ENCODE results near the gene TNNI3. TPM values are rescaled to one million over a fixed set of nuclear protein-coding genes. Genes with fewer than 3 reads are reported as not detected.

TNNI3 gene
- total RNA-seq, 1 donor from 2014 or later = not detected

DNA sequence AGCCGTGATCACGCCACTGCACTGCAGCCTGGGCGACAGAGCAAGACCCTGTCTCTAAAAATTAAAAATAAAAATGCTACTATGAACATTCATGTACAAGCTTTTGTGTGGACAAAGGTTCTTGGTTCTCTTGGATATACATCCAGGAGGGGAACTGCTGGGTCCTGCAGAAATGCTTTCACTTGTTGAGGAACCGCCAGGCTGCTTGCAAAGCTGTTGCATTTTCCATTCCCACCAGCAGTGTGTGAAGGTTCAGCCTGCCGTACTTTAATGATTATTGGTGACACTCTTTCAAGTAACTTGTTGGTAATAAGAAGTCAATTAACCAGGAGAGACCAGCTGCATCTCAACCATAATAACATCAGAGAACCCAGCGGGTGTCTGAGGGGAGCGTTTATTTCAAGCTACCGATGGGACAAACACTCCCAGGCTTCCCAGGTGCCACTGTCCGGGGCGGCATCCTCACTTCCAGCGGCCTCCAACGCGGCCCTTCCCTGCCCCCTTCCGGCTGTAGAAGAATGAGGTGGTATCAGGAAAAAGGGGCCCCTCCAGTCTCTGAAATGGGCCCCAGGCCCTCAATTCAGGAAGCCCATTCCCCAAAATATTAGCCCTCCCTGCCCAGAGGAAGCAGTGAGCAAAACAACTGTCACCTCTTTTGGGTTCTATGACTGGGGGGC is 24.9 kb downstream of the TNNI3 start:
- Mint-ChIP-seq H3K36me3 (ENCODE audit: low read depth) (no peaks in the 10 kb centered on the region), H3K4me1 (ENCODE audit: low read depth) (no peaks in the 10 kb centered on the region), H3K27me3 (ENCODE audit: insufficient read depth) (peaks cover 21% of the 10 kb centered on the region), H3K4me3 (no peak overlapping the region), H3K27ac (no peak overlapping the region), H3K9me3 (no peaks in the 10 kb centered on the region)
- no peak for DNase-seq (ENCODE audit: low spot score)
- intact Hi-C loops (cut with micrococcal nuclease) = loop anchor here (10.0 kb wide), 1 partner anchor 248 kb away; no protein-coding TSS in a partner anchor

DNA sequence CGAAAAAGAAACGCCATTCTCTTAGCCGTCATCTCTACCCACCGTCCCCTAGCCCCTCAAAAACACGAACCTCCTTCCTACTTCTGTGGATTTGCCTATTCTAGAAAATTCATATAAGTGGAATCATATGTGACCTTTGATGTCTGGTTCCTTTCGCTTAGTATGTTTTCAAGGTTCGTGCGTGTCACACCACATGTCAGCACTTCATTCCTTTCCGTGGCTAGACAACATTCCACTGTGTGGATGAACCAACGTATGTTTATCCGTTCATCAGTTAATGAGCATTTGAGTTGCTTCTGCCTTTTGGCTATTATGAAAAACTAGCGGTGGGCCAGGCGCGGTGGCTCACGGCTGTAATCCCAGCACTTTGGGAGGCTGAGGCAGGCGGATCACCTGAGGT is 26.1 kb downstream of the TNNI3 start:
- Mint-ChIP-seq H3K36me3 (ENCODE audit: low read depth) (no peaks in the 10 kb centered on the region), H3K4me1 (ENCODE audit: low read depth) (no peaks in the 10 kb centered on the region)

DNA sequence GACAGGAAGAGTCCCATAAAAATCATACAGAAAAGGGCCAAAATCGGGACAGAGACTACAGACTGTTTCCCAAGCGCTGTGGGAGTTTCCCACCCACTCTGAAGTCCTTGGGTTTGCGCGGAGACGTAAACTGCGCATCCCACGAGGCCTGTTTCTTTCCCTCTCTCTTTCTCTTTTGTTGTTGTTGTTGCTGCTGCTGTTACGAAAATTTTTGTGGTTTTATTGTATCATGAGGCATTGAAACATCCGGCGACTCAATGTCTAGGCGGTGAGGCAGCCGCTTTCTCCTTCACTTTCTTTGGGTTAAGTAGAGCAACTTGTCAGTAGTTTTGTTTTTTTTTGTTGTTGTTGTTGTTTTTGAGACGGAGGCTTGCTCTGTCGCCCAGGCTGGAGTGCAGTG is 38.5 kb downstream of the TNNI3 start:
- Mint-ChIP-seq H3K4me3 (peak overlapping the region; percentile 98), H3K4me1 (ENCODE audit: low read depth) (peaks cover 28% of the 10 kb centered on the region), H3K27ac (peak overlapping the region; percentile 67), H3K9me3 (no peaks in the 10 kb centered on the region), H3K27me3 (ENCODE audit: insufficient read depth) (peaks cover 13% of the 10 kb centered on the region), H3K36me3 (ENCODE audit: low read depth) (peaks cover 12% of the 10 kb centered on the region)
- intact Hi-C loops (cut with micrococcal nuclease) = loop anchor here (5.0 to 10.0 kb wide), 3 partner anchors 186 to 1193 kb away; partner anchors contain the start of genes ZNF787 and ZSCAN5A
- DNase-seq (ENCODE audit: low spot score) = no peak

More for the DNA sequence above, 26.1 kb downstream of the TNNI3 start:
- no peak for DNase-seq (ENCODE audit: low spot score)
- Mint-ChIP-seq H3K27ac (no peak overlapping the region), H3K9me3 (no peaks in the 10 kb centered on the region), H3K27me3 (ENCODE audit: insufficient read depth) (peaks cover 24% of the 10 kb centered on the region), H3K4me3 (no peak overlapping the region)
- intact Hi-C loops (cut with micrococcal nuclease) = loop anchor here (10.0 kb wide), 1 partner anchor 247 kb away; no protein-coding TSS in a partner anchor

DNA sequence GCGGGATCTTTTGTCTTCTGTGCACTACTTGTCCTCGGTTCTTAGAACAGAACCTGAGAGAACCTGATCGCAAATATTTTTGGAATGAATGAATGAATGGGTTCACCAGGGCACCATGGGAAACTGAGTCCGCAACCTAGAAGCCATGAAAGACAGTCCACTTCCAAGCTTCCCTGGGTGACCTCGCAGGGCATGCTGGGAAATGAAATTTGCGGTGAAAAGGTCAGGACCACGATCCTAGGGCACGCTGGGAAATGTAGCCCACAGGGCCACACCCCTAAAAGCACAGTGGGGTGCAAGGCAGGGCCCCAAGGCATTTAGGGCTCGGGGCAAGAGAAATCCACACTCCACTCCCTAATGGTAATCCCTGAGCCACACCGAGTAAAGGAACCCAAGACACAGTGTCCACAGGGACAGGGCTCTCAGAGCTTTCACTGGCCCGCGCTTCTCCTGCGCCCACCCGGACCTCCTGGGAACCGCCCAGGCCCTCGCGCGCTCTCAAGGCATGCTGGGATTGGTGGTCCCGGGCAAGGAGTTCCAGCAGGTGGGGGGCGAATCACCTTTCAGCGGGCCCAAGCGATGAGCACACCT is 39.0 kb downstream of the TNNI3 start:
- H3K36me3 Mint-ChIP-seq (ENCODE audit: low read depth) = peaks cover 12% of the 10 kb centered on the region
- peak overlapping the region; percentile 95 for H3K27ac Mint-ChIP-seq

DNA sequence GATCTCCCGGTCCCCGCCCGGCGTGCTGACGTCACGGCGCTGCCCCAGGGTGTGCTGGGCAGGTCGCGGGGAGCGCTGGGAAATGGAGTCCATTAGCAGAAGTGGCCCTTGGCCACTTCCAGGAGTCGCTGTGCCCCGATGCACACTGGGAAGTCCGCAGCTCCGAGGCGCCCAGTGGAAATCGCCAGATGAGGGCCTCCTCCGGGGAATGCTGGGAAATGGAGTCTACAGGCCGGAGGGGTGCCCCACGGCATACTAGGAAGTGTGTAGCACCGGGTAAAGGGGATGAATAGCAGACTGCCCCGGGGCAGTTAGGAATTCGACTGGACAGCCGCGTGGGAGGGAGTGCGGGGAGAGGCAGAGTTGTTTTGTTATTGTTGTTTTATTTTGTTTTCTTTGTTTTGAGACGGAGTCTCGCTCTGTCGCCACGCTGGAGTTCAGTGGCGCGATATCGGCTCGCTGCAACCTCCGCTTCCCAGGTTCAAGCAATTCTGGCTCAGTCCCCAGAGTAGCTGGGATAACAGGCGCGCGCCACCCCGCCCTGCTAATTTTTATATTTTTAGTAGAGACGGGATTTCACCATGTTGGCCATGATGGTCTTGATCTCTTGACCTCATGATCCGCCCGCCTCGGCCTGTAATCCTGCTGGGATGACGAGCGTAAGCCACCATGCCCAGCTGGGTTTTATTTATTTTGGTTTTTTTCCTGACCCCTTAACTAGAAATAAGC is 39.7 kb downstream of the TNNI3 start:
- Mint-ChIP-seq H3K27ac (peak overlapping the region; percentile 95), H3K4me3 (peak overlapping the region; percentile 98), H3K27me3 (ENCODE audit: insufficient read depth) (peaks cover 4% of the 10 kb centered on the region), H3K4me1 (ENCODE audit: low read depth) (peaks cover 28% of the 10 kb centered on the region), H3K36me3 (ENCODE audit: low read depth) (peaks cover 12% of the 10 kb centered on the region), H3K9me3 (no peaks in the 10 kb centered on the region)
- peak; percentile 96 for DNase-seq (ENCODE audit: low spot score)
- intact Hi-C loops (cut with micrococcal nuclease) = loop anchor here (1.0 to 10.0 kb wide), 18 partner anchors 29 to 1194 kb away; partner anchors contain the start of genes DNAAF3, FIZ1, HSPBP1 and KMT5C

More for the DNA sequence above, 39.0 kb downstream of the TNNI3 start:
- H3K4me3 Mint-ChIP-seq = peak overlapping the region; percentile 98
- H3K9me3 Mint-ChIP-seq = no peaks in the 10 kb centered on the region
- intact Hi-C loops (cut with micrococcal nuclease) = loop anchor here (5.0 to 10.0 kb wide), 3 partner anchors 186 to 1194 kb away; partner anchors contain the start of genes ZNF787 and ZSCAN5A
- H3K27me3 Mint-ChIP-seq (ENCODE audit: insufficient read depth) = peaks cover 8% of the 10 kb centered on the region
- peaks cover 28% of the 10 kb centered on the region for H3K4me1 Mint-ChIP-seq (ENCODE audit: low read depth)
- DNase-seq (ENCODE audit: low spot score) = no peak

DNA sequence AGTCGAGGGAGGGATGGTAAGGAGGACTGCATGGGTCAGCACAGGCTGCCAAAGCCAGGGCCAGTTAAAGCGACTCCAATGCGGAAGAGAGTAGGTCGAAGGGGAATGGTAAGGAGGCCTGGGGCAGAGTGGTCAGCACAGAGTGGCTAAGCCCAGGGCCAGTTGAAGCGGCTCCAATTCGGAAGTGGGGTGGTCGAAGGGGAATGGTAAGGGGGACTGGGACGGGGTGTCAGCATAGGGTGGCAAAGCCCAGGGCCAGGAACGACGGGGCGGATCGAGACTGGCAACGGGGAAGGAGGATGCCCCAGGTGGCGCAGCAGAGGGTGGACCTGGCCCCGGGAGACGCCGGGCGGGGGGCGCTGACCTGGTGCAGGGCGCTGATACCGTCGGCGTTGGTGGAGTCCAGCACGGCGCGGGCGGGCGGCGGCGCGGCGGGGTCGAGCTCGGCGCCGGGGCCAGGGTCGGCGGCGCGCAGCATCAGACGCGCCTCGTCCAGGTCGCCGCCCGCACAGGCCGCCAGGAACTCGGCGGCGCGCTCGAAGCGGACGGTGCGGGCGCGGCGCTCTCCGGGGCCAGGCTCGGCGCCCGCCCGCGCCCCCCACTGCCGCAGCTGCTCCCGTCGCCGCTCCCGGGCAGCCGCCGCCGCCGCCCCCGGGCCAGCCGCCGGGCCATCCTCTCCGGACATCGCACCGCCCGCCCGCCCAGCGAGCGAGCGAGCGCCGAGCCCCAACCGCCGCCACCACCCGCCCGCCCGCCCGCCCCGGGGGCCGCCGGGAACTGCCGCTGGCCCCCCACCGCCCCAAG is 40.5 kb downstream of the TNNI3 start, which contains the start of gene PPP1R12C:
Gene PPP1R12C (minus strand): TSS at position 779 of the 804 bp plus-strand sequence. CDS start 94 bp downstream, at position 685.
- intact Hi-C loops (cut with micrococcal nuclease) = loop anchor here (1.0 to 10.0 kb wide), 18 partner anchors 28 to 1195 kb away; partner anchors contain the start of genes DNAAF3, FIZ1, HSPBP1 and KMT5C
- no peaks in the 10 kb centered on the region for H3K9me3 Mint-ChIP-seq
- peaks cover 4% of the 10 kb centered on the region for H3K27me3 Mint-ChIP-seq (ENCODE audit: insufficient read depth)
- H3K27ac Mint-ChIP-seq = peak within 1 kb of the TSS; percentile 95
- no peak for DNase-seq (ENCODE audit: low spot score)
- H3K4me1 Mint-ChIP-seq (ENCODE audit: low read depth) = peaks cover 28% of the 10 kb centered on the region
- peak within 1 kb of the TSS; percentile 98 for H3K4me3 Mint-ChIP-seq
- H3K36me3 Mint-ChIP-seq (ENCODE audit: low read depth) = peaks cover 12% of the 10 kb centered on the region

DNA sequence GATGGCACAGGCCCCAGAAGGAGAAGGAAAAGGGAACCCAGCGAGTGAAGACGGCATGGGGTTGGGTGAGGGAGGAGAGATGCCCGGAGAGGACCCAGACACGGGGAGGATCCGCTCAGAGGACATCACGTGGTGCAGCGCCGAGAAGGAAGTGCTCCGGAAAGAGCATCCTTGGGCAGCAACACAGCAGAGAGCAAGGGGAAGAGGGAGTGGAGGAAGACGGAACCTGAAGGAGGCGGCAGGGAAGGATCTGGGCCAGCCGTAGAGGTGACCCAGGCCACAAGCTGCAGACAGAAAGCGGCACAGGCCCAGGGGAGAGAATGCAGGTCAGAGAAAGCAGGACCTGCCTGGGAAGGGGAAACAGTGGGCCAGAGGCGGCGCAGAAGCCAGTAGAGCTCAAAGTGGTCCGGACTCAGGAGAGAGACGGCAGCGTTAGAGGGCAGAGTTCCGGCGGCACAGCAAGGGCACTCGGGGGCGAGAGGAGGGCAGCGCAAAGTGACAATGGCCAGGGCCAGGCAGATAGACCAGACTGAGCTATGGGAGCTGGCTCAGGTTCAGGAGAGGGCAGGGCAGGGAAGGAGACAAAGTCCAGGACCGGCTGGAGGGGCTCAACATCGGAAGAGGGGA is 41.2 kb downstream of the TNNI3 start:
- peak; percentile 47 for DNase-seq (ENCODE audit: low spot score)
- peaks cover 28% of the 10 kb centered on the region for H3K4me1 Mint-ChIP-seq (ENCODE audit: low read depth)
- peak overlapping the region; percentile 89 for H3K27ac Mint-ChIP-seq
- no peaks in the 10 kb centered on the region for H3K9me3 Mint-ChIP-seq
- H3K4me3 Mint-ChIP-seq = peak overlapping the region; percentile 94
- intact Hi-C loops (cut with micrococcal nuclease) = loop anchor here (2.0 to 10.0 kb wide), 6 partner anchors 28 to 1196 kb away; partner anchors contain the start of genes DNAAF3, ZNF787 and ZSCAN5A
- H3K27me3 Mint-ChIP-seq (ENCODE audit: insufficient read depth) = peaks cover 4% of the 10 kb centered on the region
- peaks cover 12% of the 10 kb centered on the region for H3K36me3 Mint-ChIP-seq (ENCODE audit: low read depth)

DNA sequence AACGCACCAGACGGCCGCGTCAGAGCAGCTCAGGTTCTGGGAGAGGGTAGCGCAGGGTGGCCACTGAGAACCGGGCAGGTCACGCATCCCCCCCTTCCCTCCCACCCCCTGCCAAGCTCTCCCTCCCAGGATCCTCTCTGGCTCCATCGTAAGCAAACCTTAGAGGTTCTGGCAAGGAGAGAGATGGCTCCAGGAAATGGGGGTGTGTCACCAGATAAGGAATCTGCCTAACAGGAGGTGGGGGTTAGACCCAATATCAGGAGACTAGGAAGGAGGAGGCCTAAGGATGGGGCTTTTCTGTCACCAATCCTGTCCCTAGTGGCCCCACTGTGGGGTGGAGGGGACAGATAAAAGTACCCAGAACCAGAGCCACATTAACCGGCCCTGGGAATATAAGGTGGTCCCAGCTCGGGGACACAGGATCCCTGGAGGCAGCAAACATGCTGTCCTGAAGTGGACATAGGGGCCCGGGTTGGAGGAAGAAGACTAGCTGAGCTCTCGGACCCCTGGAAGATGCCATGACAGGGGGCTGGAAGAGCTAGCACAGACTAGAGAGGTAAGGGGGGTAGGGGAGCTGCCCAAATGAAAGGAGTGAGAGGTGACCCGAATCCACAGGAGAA is 42.0 kb downstream of the TNNI3 start:
- Mint-ChIP-seq H3K36me3 (ENCODE audit: low read depth) (peaks cover 15% of the 10 kb centered on the region), H3K4me3 (peak overlapping the region; percentile 94), H3K4me1 (ENCODE audit: low read depth) (peaks cover 28% of the 10 kb centered on the region), H3K27ac (peak overlapping the region; percentile 89), H3K27me3 (ENCODE audit: insufficient read depth) (peaks cover 4% of the 10 kb centered on the region), H3K9me3 (no peaks in the 10 kb centered on the region)
- DNase-seq (ENCODE audit: low spot score) = no peak
- intact Hi-C loops (cut with micrococcal nuclease) = loop anchor here (2.0 to 10.0 kb wide), 6 partner anchors 27 to 1197 kb away; partner anchors contain the start of genes DNAAF3, ZNF787 and ZSCAN5A

DNA sequence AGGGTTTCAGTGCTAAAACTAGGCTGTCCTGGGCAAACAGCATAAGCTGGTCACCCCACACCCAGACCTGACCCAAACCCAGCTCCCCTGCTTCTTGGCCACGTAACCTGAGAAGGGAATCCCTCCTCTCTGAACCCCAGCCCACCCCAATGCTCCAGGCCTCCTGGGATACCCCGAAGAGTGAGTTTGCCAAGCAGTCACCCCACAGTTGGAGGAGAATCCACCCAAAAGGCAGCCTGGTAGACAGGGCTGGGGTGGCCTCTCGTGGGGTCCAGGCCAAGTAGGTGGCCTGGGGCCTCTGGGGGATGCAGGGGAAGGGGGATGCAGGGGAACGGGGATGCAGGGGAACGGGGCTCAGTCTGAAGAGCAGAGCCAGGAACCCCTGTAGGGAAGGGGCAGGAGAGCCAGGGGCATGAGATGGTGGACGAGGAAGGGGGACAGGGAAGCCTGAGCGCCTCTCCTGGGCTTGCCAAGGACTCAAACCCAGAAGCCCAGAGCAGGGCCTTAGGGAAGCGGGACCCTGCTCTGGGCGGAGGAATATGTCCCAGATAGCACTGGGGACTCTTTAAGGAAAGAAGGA is 42.9 kb downstream of the TNNI3 start:
- peaks cover 18% of the 10 kb centered on the region for H3K36me3 Mint-ChIP-seq (ENCODE audit: low read depth)
- H3K27ac Mint-ChIP-seq = no peak overlapping the region
- H3K4me3 Mint-ChIP-seq = peak overlapping the region; percentile 94
- DNase-seq (ENCODE audit: low spot score) = no peak
- H3K4me1 Mint-ChIP-seq (ENCODE audit: low read depth) = peaks cover 28% of the 10 kb centered on the region
- intact Hi-C loops (cut with micrococcal nuclease) = loop anchor here (5.0 to 10.0 kb wide), 3 partner anchors 190 to 1198 kb away; partner anchors contain the start of genes ZNF787 and ZSCAN5A
- H3K27me3 Mint-ChIP-seq (ENCODE audit: insufficient read depth) = peaks cover 2% of the 10 kb centered on the region
- no peaks in the 10 kb centered on the region for H3K9me3 Mint-ChIP-seq

DNA sequence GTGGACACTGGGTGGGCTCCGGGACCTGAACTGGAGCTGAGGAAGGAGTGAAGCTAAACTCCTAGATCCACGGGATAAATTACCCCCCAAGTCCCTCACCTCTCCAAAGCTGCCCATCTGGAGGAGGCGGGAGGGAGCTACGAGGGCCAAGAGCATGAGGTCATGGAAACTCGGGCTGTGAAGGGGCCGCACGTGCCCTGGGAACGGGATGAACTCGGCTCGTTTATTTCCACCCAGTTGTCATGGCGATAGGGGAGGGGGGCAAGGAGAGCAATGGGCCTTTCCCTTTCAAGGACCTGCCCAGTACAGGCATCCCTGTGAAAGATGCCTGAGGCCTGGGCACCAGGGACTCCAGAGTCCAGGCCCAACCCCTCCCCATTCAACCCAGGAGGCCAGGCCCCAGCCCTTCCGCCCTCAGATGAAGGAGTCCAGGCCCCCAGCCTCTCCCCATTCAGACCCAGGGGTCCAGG is 43.9 kb downstream of the TNNI3 start:
- no peak overlapping the region for H3K27ac Mint-ChIP-seq
- H3K9me3 Mint-ChIP-seq = no peaks in the 10 kb centered on the region
- intact Hi-C loops (cut with micrococcal nuclease) = loop anchor here (10.0 kb wide), 1 partner anchor 191 kb away; no protein-coding TSS in a partner anchor
- H3K27me3 Mint-ChIP-seq (ENCODE audit: insufficient read depth) = no peaks in the 10 kb centered on the region
- H3K36me3 Mint-ChIP-seq (ENCODE audit: low read depth) = peaks cover 22% of the 10 kb centered on the region
- peaks cover 23% of the 10 kb centered on the region for H3K4me1 Mint-ChIP-seq (ENCODE audit: low read depth)
- DNase-seq (ENCODE audit: low spot score) = no peak
- H3K4me3 Mint-ChIP-seq = no peak overlapping the region

Data from activated T-helper 1 cell treated with anti-CD3 and anti-CD28 coated beads, Interleukin-12 subunit alpha, Interleukin-12 subunit beta, Interleukin-2, Interleukin-4 antibody, amounts not matched to agents 30 ng/mL and 10 ng/mL and 1 ng/mL, durations not matched to agents 14 hours and 24 hours and 36 hours (primary cell).